ENCODE measurements around the gene NT5C.

NT5C gene

GRCh38 chr17:75090871-75091854, 40.4 kb downstream of the NT5C start:
- no peak for DNase-seq

GRCh38 chr17:75088465-75089417, 42.8 kb downstream of the NT5C start:
- DNase-seq = no peak

GRCh38 chr17:75087558-75088453, 43.7 kb downstream of the NT5C start, which contains the start of gene SLC16A5:
Gene SLC16A5, plus strand, starts transcription at chr17:75087954. Its CDS starts 5,683 bp downstream, at chr17:75093637.
- peak; percentile 46 to 62 for DNase-seq

- DNase-seq = no peak
These were observed 44.4 kb downstream of the NT5C start for GRCh38 chr17:75087182-75087557.

DNA sequence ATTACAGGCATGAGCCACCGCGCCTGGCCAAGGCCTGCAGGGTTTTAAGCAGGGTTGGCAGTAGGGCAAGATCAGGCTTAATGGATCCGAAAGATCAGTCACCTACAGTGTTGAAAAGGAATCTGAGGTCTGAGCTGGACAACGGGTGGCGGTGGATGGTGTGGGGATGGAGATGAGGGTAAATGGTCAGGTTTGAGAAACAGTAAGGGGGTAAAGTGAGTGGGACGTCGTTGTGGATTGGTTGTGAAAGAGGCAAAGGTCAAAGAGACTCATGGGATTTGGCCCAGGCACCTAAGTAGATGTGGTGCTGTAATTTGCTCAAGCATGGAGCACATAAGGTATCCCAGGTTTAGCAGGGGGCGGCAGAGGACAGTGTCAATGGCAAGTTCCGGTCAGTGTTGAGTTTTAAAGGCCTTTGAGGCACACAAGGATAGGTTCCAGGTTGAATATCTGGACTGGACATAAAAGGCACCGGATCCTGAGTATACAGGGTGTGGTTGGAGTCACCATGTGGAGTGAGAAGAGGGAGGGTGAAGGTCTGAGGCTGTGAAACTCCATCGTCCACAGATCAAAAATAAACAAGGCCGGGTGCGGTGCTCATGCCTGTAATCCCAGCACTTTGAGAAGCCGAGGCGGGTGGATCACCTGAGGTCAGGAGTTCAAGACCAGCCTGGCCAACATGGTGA, 44.9 kb downstream of the NT5C start:
- no peak for DNase-seq

DNA sequence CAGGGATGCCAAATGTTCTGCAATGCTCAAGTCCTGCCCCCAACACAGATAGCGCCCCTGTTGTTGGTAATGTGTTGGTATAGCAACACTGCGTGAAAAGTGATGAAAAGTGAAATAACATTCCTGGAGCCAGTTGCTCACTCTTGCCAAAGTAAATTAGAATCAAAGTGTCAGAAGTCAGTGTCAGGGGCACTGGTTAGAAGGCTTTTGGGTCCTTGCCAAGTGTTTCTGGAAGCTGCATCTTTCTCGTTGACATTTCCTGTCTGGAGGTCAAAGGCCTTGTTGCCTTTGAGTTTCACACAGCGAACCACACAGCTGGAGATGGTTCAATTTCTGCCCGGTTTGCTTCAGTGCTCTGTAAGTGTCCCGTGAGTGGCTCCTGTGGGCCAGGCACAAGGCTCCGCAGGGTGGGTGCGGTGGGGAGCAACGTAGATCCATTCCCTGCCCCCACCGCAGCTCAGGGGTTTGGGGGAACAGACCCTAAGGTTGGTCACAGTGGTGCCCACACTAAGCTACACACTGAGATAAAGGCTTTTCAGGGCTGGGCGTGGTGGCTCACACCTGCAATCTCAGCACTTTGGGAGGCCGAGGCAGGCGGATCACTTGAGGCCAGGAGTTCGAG, 47.4 kb downstream of the NT5C start:
- DNase-seq = no peak

DNA sequence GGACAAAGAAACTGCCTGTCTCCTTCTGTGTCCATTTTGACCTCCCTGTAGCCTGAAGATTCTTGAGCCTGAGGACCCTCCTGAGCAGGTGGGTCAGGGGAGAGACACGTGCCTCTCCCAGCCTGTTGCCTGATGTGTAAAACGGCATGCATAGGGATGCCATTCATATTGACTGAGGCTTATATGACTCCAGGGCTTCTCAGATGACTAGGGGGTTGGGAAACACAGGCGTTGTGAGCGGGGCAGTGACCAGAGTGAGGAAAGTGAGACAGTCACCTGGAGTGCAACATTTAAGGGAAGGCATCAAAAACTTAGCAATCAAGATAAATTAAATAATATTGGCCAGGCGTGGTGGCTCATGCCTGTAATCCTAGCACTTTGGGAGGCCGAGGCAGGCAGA, 48.9 kb downstream of the NT5C start:
- DNase-seq = no peak

DNA sequence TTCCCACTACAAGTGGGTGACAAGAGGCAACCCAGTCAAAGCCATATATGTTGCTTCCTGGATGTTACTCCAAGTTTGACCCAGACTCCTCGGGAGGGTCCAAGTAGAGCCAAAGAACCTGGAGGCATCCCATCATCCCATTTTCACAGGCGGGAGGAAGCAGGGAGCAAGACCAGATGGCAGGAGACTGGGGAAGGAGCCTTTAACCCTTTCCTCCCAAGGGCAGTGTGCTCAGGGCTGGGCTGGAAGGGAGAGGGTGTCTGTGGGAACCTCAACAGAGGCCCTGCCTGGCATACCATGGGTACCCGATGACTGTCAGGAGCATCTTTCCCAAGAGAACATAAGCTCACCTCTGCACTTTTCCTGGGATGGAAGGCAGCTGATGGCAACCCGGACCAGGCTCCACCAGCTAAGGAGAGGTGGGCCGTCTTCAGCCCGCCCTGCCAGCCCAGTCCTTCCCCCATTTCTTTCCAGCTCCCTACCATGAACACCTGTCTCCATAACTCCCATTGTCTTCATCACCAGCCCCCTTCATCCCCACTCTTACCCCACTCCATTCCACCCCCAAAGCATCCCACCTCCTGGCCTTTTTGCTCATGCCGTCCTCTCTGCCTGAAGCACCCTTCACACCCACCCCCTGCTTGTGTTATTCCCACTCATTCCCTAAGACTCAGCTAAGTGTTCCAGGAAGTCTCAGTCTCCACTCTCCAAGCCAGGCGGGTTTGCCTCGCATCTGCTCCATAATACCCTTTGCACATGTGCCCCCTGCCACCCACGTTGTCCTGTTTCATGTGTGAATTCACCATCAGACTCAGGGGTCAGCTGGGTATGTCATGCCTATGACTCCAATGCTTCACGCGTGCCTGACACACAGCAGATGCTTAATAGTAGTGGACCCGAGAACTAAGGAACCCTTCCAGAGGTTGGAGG, 49.7 kb downstream of the NT5C start:
- no peak for DNase-seq

All from stimulated activated CD4-positive, alpha-beta T cell treated with anti-CD3 and anti-CD28 coated beads, Interleukin-2, amount 100 ng/mL, for 24 hours (primary cell).